ENCODE data around the gene MARCKS.
"Not testable (repeated sequence)": the region's sequence is repeated elsewhere in the genome, so short reads cannot be mapped to it uniquely, and the experiment has no call there.

The MARCKS gene

DNA sequence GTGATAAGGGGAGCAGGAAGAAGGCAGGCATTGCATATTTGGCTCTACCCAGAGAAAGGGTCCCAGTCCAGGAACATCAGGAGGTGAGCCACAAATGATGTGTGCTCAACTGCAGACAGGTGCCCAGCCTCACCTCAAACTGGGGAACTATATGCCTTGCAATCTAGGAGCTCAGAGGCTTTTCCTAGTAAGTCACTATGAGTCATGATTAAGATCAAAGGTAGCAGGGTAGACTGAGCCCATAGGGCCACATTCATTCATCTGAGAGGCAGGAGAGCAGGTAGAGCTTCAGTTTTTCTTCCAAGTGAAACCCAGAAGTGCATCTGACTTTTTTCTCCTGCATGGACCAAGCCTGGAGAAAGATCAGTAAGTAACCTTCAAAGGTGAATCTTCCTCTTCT lies 31.3 kb downstream of the MARCKS start:
- DNase-seq, result no peak

DNA sequence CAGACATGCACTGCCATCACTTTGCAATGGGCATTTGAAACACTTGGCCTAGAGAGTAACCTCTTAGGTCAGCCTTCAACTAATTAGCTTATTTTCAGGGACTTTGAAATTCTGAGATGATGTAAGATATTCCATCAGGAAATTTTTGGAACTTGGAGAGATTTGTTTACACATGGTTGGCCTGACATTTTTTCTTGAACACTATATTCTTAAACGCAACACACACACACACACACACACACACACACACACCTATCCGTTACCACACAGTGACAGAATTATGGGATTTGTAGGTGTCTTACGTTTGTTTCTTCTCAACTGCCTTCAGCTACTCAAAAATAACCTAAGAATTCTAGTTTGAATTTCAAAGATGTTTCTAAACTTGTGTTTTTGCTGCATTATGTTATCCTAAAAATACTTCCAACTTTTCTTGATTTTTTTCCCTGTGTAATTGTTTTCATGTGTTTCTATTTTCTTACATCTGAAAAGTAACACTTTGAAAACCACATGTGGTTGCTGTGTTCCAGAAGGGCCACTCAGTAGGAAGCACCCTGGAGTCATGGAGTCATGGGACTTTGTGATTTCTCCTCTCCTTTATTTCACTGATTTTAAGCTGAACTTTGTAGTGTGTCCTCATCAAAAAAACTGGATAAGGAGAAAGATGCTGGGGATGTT lies 31.9 kb downstream of the MARCKS start:
- DNase-seq, result no peak

GRCh38 chr6:113893451-113893850 lies 36.3 kb downstream of the MARCKS start:
- no peak for DNase-seq

DNA sequence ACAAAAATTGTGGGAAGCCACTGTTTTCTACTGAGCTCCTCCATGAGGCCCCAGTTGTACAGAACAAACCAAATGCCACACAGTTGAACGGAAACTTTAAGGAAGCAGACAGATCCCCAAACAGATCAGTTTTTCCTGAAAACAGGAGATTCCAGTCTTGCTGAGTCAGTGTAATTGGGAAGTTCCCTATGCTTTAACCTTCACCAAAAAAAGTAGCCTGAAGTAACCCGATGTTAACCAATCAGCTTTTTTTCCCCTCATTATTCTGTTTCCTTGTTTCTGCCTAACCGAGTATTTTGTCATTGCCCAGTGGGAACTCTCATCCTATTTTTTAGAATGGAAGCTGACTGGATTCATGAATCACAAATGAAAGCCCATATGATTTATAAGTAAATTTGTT lies 36.7 kb downstream of the MARCKS start:
- no peak for DNase-seq

DNA sequence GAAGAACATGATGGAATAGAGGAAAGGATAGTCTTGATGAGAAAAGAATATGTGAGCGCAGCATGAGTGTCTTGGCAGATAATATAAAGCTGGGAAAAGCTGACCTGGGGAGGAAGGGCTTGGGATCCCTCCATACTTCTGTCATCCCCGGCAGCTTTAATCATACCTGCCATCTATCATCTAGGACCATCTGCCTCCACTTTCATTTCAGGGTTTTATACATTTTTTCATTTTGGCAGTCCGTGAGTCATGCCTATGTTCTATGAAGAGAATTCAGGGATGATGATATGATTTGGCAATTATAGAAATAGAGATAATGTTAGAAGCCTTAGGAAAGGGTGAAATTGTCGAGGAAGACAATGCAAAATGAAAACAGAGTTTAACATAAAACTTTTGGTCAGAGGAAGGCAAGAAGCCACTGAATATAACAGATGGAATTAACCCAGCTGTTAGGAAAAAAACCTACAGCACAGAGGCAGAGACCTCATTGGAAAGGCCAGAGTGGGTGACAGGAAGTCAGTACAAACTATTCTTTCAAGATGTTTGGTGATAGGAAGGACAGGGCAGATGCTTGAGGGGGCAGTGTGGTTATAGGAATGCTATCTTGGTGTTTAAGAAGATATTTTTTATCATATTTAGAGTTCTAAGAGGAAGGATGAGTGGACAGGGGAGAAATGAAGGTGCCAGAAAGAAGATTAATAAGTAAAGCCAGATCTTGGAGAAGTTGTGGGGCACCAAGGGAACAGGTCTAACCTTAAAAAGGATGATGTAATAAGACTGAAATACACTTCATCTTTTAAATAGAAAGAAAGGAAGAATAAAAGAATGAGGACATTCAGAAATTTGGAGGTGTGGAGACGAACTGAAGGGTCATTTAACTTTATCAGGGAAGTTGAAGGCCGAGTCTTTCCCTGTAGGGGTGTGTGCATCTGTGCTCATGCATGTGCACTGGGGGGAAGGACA lies 37.8 kb downstream of the MARCKS start:
- no peak for DNase-seq

GRCh38 chr6:113901482-113901881 lies 44.3 kb downstream of the MARCKS start:
- DNase-seq, result no peak

DNA sequence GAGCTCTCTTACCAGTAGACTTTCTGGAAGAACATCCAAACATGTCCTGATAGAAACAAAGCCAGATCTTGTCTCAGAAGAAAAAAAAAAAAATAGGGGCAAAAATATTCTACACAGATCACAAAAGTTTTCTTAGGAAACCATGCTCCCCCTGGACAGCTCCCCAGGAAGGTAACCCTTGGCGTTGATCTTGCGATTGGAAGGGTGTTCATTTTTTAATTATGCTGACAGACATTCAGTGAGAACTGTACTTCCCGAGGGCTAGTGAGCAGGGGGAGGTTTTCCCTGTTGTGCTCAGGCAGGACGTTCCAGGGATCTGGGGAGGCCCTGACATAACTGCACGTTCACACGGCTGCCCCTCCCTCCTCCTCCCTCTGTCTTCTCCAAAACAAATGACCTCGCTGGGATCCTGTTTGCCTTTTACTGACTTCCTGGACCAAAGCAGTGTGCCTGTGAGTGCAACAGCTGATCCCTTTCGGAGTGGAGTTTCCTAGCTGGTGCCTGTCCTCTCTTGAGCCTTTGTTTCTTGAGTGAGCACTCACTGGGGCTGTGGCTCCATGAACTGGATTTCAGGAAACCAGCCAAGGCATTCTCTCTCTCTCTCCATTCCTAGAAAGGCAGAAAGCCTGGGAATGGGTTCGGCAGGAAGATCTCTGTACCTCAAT lies 46.7 kb downstream of the MARCKS start:
- DNase-seq, result peak; percentile 27

DNA sequence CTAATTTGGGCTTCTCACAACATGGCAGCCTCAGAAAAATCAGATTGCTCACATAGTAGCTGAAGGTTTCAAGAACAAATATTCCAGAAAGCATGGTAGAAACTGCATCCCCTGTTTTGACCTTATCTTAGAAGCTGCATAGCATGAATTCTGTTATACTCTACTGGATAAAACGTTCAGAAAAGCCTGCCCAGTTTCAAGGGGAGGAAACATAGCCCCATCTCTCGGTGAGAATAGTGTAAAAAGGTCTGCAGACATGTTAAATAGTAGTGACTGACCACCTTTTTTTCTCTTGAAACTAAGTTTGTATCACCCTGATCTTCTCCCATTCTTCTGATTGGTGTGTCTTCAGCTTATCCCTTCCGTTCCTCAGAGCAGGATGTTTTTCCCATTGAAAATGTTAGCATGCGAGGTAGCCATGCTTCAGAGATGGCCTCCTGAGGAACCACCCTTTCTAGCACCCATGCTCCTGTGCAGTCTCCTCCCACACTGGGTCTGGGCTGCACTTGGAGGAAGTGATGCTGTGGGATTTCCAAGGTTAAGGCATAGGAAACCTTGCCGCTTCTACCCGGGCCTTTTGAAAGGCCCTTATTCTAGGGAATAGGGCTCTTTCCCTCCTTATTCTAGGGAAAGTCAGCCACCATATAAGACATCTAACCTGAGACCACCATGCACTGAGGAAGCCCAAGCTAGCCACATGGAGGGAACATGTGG lies 50.1 kb downstream of the MARCKS start:
- no peak for DNase-seq

GRCh38 chr6:113908801-113909200 lies 51.7 kb downstream of the MARCKS start:
- no peak for DNase-seq

- peak; percentile 73 for DNase-seq
These were observed 52.2 kb downstream of the MARCKS start for GRCh38 chr6:113909224-113909856.

GRCh38 chr6:113910285-113910684 lies 53.1 kb downstream of the MARCKS start:
- DNase-seq, result not testable (repeated sequence)

Measured in NCI-H2029 treated with DMSO at 0.1 percent for 48 hours (cell line).